B cell (primary cell): Measurements from ENCODE around the gene ARHGAP26.

ENCODE experiments used
- CTCF ChIP-seq: fragments of 200-600 bp; IDR thresholded peaks from one replicate; pipeline ENCODE4 v1.8.0; 2022; ENCODE audit warnings: antibody characterized with exemption, mild to moderate bottlenecking
- EZH2 ChIP-seq: IDR thresholded peaks from 2 replicates; pipeline ENCODE4 v1.6.1; 2012; ENCODE audit warnings: borderline replicate concordance, low read depth, mild to moderate bottlenecking, moderate library complexity, low read length; ENCODE audit not compliant: insufficient read depth, poor library complexity, severe bottlenecking

GRCh38 chr5:143101121-143101520 is 330.9 kb downstream of the ARHGAP26 start:
- TF ChIP-seq CTCF (no peak), EZH2 (no peak)
